GM04503 (cell line): ENCODE results near the gene DNAJB12.
"Not testable (repeated sequence)": the region's sequence is repeated elsewhere in the genome, so short reads cannot be mapped to it uniquely, and the experiment has no call there.

Experiments
- DNase-seq: peaks from one replicate; pipeline ENCODE4 v3.0.0-alpha.2; 2012; ENCODE audit warnings: low read depth

DNAJB12 gene

DNA sequence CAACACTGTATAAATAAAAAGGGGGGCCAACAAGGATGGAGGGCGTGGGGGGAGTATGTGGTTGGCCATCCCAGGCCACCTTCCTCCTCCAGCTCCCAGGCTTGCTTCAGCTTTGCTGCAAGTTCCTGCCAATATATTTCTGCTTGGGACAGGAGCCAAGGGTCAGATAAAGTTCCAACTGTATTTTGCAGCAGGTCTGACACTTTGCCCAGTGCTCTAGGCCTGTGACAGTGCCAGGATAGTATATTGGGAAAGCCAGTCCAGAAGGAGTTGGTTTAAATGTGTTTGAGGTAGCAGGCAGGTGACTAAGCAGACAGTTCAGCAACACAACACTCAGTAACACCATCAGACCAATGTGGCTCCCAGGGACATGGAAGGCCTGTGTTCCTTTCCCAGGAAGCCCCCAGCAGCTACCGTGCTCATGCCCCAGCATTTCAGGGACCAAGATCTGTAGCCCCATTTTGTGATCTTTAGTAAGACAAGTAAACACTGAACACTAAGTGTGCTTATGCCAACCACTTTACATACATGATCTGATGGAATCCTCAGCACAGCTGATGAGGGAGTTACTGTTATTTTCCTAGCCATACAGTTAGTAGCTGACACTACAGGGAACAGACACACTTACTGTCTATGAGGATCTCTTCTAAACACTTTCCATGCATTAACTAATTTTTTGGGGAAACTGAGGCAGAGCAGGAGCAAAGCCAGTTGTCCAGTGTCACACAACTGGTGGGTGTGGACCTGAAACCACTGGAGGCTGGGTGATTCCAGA is 38.9 kb downstream of the DNAJB12 start:
- peak; percentile 75 for DNase-seq

DNA sequence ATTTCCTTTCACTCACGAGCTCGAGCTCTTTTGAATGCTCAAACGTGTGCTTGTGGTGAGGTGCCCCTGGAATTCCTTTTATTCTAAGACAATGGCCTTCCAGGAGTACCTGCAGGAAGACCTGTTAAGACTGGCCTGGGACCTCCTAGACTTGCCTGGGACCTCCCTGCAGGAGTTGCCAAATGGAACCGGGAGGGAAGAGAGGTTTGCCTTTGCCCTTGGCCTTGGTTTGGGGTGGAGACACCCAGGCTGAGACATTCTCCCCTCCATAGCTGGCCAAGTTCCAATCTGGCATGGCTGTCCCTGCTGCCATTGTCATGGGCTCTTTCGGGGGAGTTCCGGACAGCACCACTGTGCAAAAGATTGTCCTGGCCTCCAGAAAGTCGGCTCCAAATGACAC is 39.7 kb downstream of the DNAJB12 start:
- DNase-seq, result no peak

DNA sequence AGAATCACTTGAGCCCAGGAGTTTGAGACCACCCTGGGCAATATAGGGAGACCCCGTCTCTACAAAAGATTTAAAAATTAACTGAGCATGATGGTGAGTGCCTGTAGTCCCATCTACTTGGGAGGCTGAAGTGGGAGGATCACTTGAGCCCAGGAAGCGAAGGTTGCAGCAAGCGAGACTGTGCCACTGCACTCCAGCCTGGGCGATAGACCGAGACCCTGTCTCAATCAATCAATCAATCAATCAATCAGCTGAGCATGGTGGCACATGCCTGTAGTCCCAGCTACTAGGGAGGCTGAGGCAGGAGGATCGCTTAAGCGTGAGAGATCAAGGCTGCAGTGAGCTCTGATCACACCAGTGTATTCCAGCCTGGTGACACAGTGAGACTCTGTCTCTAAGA is 40.5 kb downstream of the DNAJB12 start:
- DNase-seq, result no peak

GRCh38 chr10:72312865-72313391 is 41.8 kb downstream of the DNAJB12 start:
- no peak for DNase-seq

- no peak for DNase-seq
Measured at GRCh38 chr10:72311667-72312066, 43.1 kb downstream of the DNAJB12 start.

DNA sequence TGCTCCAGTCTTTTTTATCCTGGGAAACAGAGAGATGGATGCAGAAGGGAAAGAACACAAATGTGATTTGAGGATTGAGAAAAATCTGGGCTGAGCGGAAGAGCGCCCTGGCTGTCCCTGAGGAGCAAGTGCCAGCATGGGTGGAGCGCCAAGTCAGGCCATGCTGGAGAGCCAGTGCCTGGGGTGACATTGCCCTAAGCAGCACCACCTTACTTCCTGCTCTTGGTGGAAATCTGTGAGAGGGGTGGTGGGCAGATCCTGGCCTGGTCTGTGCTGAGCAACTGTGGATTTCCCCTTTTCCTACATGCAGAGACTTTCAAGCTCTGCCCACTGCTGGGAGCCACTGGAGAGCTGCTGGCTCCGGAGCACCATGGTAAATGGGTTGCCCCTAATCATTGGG is 44.1 kb downstream of the DNAJB12 start:
- DNase-seq, result no peak

GRCh38 chr10:72310241-72310633 is 44.5 kb downstream of the DNAJB12 start:
- no peak for DNase-seq

- no peak for DNase-seq
Measured at GRCh38 chr10:72309290-72310240, 45.2 kb downstream of the DNAJB12 start.

DNA sequence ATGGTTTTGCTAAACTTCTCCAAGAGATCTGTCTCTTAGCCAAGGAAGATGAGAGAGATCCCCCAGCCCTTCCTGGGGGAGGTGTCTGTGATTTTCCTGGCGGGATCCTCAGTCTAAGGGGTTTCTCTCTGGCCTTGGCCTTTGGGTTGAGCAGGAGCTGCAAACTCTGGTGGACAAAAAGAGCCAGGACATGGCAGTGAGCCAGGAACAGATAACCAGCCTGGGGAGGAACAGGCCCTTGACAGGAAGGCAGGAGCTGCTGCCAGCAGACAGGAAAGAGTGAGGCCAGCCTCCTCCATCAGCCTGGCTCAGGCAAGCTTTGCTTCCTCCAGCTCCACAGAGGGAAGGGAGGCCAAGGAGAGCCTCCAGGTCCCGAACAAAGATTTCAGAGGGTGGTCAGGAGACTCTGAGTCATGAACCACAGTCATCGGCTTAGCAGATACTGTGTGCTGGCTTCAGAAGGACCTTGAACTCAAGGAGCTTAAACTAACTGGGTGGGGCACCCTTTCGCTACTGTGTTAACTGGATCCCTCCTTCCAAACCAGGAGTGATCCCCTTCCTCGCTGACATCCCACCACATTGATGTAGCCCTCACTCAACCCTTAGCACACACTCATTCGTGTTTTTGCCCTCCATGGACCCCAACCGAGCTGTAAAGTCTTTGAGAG is 46.3 kb downstream of the DNAJB12 start:
- DNase-seq, result no peak

- DNase-seq, result not testable (repeated sequence)
Measured at GRCh38 chr10:72307711-72308110, 47.0 kb downstream of the DNAJB12 start.

- DNase-seq, result no peak
Measured at GRCh38 chr10:72306215-72306760, 48.4 kb downstream of the DNAJB12 start.

GRCh38 chr10:72303424-72304128 is 51.1 kb downstream of the DNAJB12 start:
- DNase-seq, result no peak

DNA sequence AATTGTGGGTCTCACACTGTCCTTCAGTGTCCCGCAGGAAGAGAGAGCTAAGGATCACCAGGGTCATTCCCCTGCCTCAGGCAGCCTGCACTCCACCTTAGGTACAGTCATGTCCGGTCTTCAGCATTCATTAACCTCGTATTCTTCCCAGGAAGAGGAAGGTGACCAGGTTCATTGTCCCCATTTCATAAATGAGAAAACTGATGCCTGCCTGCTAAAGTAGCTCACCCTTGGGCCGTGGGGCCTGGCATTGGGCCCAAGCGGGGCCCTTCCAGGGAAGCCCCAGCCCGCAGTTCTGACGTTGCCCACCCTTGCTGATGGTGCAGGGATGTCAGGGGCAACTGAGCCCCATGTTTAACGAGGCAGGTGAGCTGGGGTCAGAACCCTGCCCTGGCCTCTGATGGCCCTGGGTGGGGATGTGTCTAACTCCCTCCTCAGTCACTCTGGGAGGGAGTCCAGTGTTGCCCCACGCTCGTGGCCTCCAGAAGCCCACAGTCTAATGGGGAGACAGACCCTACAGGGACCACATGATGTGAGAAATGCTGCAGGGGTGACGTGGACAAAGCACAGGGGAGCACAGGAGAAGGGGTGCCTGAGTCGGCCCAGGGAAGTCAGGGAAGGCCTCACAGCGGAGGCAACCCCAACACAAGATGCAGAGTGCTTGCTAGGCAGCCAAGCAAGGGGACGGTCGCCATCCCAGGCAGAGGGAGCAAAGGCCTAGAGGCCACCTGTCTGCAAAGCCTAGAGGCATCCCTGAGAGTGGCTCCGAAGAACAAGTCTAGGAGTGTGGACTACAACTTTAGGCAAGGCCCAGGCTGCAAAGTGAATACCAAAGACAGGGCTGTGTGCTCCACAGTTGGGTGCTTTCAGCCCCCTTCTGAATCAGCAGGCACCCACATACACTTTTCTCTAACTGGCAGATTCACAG is 55.9 kb downstream of the DNAJB12 start:
- no peak for DNase-seq

DNA sequence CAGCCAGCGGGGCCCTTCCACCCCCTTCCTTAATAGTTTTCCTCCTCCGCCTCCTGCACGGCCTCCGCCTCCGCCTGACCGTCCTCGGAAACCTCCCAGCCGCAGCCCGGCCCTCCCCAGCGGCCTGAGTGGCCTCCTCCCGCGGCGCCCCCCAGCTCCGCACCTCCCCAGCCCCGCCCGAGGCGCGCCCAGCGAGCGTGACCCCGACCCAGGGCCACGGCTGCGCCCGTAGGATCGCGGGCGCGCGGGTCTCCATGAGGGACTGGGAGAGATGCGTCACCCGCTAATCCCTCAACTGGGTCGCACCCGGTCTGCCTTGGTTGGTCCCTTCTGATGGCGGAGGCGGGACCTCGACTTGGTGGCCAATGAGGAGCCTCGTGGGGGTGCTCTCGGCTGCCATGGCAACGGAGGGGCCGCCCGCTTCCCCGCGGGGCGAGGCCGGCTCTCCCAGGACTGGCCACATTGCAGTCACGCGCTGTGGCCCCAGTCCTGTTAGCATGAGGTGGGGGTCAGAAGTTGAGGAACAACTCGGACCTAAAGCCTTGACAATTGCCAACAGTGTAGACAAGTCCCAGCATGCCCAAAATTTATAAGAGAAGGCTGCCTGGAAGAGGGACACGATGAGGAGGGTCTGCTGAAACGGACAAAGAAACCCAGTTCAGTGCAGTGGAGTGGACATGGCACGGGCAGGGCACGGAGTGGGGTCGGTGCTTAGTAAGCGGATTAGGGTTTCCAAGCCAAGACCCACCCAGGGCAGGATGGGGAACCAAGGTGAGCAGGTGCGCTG is 56.7 kb downstream of the DNAJB12 start:
- peak; percentile 92 for DNase-seq

DNA sequence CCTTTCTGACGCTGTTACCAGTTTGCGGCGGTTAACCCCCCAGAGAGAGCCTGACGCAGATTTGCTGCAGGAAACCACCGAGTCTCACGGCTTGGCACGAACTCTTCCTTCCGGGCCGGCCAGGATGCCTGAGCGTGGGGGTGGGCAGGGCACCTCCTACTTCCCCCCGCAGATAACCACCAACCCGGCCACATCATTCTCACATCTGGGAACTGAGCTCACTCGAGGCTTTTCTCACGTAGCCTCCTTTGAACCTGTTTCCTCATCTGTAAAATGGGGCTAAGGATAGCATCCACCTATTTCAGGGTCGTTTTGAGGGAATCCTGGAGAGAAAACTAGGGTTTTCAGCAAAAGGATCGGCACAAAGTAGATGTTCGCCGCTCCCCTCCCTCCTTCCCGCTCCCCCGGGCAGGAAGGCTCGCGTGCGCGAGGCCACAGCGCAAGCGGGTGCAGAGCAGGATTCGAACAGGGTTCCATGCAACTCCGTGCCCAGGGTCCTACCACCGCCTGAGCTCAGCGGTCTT is 57.4 kb downstream of the DNAJB12 start:
- peak; percentile 84 for DNase-seq

GRCh38 chr10:72296829-72297280 is 57.9 kb downstream of the DNAJB12 start:
- DNase-seq, result not testable (repeated sequence)

DNA sequence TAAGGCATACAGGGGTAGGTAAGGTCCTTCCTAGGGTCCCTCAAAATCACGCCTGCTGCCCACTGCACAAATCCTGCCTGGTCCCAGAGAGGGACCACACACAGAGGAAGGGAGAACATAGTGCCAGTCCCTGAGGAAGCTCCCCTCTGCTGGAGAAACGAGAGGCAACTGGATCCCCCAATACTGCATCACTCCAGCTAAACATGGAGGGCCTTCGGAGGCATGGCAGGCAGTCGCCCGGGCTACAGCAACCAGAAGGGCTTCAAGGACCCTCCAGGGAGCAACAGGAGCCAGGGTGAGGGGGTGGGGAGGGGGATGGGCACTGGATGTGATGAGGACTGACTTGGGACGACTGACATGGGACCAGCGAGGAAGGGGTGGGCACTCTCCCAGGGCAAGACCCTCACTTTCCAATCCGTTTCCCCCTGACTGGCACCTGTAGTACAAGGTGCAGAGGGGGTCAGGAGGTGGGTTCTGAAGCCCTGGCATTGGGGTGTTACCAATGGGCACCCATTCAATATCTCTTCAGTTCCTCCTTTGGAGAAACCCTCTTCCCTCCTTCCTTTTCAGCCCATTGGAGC is 59.3 kb downstream of the DNAJB12 start:
- no peak for DNase-seq

GRCh38 chr10:72292223-72292691 is 62.5 kb downstream of the DNAJB12 start:
- DNase-seq, result no peak
